ENCODE measurements around the gene LRRC23. TPM values are rescaled to one million over a fixed set of nuclear protein-coding genes. Genes with fewer than 3 reads are reported as not detected.

LRRC23 gene
- total and polyA plus RNA-seq, 9 of the 15 experiments (the other 6 are each of a cell fraction or from before 2014, with no cell fraction given), result 2.2 to 7.0 (median 3.0) TPM

- TF ChIP-seq TFAP4 (CRISPR knock-in tag; IDR thresholded peaks at IDR 0.05; ENCODE audit: borderline replicate concordance) (peak; percentile 59; the same call in 1 of the 2 replicates), NFE2 (IDR thresholded peaks at IDR 0.05; ENCODE audit: low read depth) (peak; percentile 96), THAP12 (CRISPR knock-in tag; IDR thresholded peaks at IDR 0.05) (peak; percentile 41; the same call in 1 of the 2 replicates), PKNOX1 (IDR thresholded peaks at IDR 0.05) (peak; percentile 55; the same call in 1 of the 2 replicates), RAD21 (CRISPR knock-in tag; conservative IDR thresholded peaks at IDR 0.05 in 1 of 2, IDR thresholded peaks at IDR 0.05 in 1 of 2) (peak; percentile 18 to 22; a peak in 3 of 4 replicates), JUN (IDR thresholded peaks at IDR 0.05; ENCODE audit: borderline replicate concordance, low read depth, low read length) (peak; percentile 7; the same call in 1 of the 2 replicates), JUN (CRISPR knock-in tag; IDR thresholded peaks at IDR 0.05; ENCODE audit: borderline replicate concordance) (no peak), GABPB1 (CRISPR knock-in tag; IDR thresholded peaks at IDR 0.05) (peak; percentile 88), ZFX (CRISPR knock-in tag; IDR thresholded peaks at IDR 0.05) (peak; percentile 65), FOSL1 (tag; conservative IDR thresholded peaks at IDR 0.05) (peak; percentile 65), FOXA3 (CRISPR knock-in tag; conservative IDR thresholded peaks at IDR 0.05 in 1 of 2, IDR thresholded peaks at IDR 0.05 in 1 of 2) (no peak; a peak in 1 of 4 replicates), E2F8 (IDR thresholded peaks at IDR 0.05; ENCODE audit: low read depth, partially characterized antibody) (peak; percentile 80), AFF1 (IDR thresholded peaks at IDR 0.05; ENCODE audit: low read depth in 1 of 2, partially characterized antibody in 2 of 2) (peak in 1 of 2 experiments; percentile 39), RB1 (IDR thresholded peaks at IDR 0.05; ENCODE audit: low read depth) (peak; percentile 40; the same call in 1 of the 2 replicates), EGR1 (conservative IDR thresholded peaks at IDR 0.05) (peak; percentile 16; the same call in 1 of the 2 replicates)
These were observed 57.2 kb downstream of the LRRC23 start (continued) for GRCh38 chr12:6961695-6962284.
